NCI-H2196 treated with DMSO at 0.1 percent for 48 hours (cell line): Measurements from ENCODE around the gene MORN1.

ENCODE experiments used
- DNase-seq: peaks from one replicate; lab custom pipeline; 2025; ENCODE audit not compliant: unreplicated experiment; lab: John Stamatoyannopoulos, UW

The MORN1 gene

DNA sequence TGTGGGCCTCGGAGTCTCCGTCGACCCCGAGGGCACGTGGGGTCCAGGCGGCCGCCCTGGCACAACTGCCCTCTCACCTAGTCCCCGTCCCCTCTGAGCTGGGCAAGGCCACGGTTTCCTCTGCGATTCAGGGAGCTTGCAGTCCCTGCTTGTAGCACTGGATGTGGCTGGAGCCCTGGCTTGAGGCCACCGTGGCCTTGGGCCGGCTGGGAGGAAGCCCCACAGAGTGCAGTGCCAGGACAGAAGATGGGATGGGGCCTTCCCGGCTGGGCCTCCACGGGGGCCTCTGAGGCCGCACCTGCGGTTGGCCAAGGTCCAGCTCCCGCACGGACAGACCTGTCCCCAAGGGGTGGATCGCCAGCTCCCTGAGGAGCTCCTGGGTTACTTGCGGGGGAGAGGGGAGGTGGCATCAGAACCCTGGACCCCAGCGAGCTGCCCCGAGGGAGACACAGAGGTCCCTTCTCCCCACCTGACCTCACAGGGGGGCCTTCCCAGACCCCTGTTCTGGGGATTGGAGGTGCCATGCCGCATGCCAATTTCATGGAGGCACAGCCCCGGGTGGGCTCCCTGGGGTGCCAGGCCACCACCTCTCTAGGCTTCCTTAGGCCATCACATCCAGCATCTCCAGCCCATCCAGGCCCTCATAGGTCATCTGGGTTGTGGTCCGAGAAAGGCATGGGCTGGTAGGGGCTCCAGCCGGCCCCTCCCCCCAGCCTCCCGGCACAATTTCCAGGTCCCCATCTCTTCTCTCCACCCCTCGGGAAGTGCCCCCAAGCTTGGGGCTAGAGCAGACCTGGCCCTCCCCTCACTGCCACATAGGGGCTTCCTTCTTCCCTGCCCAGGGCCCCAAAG, 80.8 kb downstream of the MORN1 start:
- no peak for DNase-seq

DNA sequence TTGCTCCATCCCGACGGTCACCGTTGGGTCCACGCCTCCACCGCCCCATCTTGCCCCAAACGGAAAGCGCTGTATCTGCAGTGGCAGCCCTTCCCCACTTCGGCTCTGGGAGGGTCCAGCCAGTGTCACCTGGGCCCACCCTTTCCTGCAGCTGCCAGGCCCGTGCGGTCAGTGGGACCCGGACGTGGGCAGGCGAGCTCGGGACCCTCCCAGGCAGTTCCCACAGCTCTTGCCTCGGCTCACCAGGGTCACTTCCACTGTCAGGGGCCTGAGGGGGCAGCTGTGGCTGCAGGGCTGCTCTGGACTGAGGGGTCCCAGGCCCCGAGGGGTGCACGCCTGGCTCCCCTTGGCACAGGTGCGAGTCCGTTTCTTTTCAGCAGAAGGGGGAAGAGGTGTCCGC, 82.5 kb downstream of the MORN1 start:
- DNase-seq, result no peak

DNA sequence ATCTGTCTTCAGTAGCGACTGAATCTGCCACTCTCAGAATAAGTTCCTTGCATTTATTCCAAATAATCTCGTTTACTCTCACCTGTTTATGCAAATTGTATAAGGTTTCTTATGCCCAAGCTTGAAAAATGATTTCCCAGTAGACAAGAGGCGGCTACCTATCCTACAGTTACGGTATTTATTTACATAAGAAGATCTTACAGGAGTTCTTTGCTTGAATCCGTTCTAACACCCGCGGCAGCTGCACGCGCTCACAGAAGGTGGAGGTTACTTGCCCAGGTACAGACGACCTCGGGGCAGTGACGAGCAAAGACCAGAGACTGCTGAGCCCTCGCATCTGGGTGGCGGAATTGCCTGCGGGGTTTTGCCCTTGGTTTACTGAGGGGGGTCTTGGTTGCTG, 83.4 kb downstream of the MORN1 start:
- DNase-seq, result no peak

DNA sequence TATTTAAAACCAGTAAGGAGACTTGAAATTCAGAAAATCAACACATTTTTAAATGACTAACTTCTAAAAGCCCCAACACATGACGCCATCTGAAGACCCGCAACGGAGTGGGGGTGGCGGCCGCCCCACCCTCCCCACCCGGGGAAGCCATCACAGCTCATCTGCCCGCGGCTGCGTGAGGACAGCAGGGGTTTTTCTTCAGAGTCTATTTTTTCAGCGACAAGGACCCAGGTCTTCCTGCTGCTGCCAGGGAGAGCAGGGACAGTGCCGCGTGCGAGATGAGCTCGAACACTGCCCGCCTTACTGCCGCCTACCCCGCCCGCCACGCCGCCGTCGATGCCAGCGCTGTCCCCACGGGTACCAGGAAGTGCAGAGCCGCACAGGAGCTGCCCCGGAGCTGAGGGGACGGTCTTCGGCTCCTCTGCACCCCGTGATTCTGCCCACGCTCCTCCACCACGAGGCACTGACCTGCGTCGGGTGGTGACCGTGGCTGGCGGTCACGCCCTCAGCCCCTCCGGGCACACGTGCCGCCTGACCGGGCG, 84.2 kb downstream of the MORN1 start:
- DNase-seq, result no peak

DNA sequence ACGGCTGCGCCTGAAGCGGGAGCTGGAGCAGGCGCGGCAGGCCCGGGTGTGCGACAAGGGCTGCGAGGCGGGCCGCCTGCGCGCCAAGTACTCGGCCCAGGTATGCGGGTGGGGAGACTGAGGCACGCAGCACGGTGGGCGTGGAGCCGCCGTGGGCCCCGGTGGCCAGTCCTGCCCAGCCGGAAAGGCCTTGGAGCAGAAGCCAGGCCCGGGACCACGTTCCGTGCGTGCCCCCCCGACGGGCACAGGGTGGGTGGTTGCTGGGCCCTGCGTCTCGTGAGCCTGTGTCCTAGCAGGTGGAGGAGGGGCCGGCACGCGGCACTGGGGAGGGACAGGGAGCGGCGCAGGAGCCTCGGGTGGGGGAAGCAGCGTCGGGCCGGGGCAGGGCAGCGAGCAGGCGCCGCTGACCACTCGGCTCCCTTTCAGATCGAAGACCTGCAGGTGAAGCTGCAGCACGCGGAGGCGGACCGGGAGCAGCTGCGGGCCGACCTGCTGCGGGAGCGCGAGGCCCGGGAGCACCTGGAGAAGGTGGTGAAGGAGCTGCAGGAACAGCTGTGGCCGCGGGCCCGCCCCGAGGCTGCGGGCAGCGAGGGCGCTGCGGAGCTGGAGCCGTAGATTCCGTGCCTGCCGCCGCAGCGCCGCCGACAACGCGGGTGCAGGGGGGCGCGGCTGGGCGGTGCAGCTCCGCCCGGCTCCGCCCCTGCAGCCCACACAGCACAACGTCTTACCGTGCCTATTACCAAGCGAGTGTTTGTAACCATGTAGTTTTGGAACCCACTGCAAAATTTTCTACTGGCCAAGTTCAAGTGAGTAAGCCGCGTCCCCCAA, 85.0 kb downstream of the MORN1 start:
- DNase-seq, result no peak

DNA sequence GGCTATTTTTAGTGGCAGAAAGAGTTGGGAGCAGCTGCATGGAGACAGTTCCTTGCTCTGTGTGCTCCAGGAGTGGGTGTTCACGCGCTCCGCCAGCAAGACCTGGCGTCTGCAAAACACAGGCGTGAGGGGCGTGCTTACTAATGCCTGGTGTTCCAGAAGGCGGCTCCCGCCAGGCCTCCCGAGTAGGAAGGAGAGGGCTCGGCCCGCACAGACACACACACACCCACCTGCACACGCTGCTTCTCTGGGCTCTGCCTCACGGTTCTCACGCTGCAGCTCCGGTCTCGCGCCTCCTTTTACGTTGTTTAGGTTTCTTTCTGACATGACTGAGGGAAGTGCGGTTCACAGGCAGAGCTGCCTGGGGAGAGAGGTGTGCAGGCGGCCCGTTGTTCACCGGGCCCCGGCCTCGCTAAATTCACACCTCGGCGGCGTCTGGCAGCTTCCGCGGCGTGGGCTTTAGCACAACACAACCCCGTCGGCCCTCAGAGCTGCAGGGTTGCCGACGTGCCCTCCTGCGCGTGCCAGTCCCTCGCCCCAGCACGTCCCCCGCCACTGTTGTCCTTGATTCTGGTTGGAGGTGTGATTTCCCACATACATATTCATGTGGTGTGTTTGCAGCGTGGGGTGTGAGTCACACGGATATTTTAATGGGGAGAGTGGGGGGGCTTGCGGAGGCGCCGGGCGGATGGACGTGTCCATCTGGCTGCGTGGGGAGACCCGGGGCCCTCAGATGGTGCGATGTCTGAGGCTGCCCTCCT, 86.3 kb downstream of the MORN1 start:
- DNase-seq, result no peak

DNA sequence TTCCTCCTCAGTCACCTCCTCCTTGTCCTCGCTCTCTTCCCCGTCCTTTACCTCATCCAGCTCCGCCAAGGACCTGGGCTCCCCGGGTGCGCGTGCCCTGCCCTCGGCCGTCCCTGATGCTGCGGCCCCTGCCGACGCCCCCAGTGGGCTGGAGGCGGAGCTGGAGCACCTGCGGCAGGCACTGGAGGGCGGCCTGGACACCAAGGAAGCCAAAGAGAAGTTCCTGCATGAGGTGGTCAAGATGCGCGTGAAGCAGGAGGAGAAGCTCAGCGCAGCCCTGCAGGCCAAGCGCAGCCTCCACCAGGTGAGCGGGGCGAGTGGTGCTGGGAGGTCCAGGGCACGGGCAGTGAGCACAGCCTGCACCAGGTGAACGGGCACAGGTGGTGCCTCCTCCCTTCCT, 87.1 kb downstream of the MORN1 start:
- no peak for DNase-seq

DNA sequence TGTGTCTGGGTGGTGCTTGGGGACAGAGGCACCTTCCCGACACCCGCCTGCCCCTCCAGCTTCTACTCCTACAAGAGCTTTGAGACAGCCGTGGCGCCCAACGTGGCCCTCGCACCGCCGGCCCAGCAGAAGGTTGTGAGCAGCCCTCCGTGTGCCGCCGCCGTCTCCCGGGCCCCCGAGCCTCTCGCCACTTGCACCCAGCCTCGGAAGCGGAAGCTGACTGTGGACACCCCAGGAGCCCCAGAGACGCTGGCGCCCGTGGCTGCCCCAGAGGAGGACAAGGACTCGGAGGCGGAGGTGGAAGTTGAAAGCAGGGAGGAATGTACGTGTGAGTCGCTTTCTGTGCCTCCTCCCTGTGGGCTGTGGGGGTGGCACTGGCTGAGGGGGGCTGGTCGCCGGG, 87.6 kb downstream of the MORN1 start:
- DNase-seq, result no peak

DNA sequence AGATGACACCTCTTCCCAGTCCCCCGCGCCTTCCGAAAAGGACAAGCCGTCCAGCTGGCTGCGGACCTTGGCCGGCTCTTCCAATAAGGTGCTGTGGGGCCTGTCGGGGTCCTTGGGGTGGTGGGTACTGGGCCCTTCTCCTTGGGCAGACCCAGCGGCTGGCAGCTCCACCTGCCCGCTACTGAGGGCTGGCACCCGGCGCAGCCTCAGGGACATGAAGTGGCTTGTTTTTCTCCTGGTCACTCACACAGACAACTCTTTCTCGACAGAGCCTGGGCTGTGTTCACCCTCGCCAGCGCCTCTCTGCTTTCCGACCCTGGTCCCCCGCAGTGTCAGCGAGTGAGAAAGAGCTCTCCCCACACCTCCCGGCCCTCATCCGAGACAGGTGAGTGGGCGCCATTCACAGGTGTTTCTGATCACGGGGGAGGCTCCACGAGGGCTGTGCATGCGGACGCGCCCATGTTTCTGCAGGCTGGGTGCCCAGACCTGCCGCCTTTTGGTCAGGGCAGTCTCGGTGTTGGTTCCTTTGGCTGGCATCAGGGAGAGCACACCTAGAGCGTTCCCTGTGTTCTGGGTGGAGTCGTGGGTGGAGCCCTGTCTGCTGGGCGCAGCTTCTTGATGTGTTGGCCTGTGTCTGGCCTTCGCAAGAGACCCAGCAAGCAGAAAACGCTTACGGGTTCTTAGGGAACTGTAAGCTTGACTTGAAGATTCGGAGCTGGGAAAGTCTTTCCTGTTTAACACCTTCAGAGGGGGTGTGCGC, 88.2 kb downstream of the MORN1 start:
- DNase-seq, result no peak

DNA sequence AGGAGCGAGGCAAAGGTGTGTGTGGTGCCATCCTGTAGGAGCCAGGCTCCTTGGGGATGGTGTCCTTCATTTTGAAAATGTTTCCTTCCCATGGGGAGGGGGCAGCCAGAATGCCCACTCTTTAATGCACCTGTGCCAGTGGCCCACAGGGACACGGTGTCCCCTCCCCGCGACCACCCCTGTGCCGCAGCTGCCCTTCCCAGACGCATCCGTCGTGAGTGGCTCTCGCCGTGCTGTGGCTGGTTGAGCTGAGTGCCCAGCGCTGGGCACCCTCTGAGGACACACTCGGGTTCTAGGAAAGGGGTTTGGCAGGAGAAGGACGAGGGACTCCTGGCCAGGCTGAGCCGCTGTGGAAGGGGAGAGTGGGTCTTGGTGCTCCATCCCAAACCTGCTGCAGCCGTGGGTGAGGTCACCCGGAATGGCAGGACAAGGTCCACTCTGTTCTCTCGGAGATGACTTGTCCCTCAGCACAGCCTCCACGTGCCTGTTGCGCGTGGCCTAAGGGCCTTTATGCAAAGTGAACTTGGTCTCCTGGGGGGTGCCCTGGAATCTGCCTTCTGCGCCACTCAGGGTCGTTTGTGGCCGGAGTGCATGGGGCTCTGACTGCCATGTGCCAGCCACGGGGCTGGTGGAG, 88.9 kb downstream of the MORN1 start:
- DNase-seq, result no peak

DNA sequence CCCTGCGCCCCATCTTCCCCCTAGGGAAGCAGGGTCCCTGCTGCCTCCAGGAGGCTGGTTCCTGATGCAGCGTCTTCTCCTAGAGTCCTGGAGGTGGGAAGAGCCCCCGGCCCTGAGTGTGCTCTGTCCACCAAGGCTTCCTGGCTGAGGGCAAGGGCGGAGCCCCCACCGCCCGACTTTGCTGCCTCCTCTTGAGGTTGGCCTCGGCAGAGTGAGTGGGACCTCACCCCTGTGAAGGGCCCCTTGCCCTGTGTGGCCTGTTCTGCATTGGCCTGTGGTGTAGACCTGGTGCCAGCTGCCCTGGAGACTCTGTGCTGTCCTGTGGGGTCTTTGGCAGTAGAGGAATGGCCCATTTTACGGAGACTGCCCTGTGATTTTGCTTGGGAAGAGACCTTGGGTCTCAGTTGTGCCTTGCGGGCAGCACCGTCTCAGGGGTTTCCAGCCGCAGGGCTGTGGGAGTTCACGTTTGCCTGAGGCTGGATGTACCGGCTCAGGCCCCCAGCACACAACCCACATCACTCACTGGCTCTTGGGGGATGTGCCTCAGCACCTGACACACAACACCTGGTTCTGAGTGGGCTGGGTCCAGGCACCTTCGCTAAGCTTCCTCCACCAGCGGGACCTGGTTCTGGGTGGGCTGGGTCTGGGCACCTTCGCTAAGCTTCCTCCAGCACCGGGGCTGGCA, 89.6 kb downstream of the MORN1 start:
- no peak for DNase-seq

DNA sequence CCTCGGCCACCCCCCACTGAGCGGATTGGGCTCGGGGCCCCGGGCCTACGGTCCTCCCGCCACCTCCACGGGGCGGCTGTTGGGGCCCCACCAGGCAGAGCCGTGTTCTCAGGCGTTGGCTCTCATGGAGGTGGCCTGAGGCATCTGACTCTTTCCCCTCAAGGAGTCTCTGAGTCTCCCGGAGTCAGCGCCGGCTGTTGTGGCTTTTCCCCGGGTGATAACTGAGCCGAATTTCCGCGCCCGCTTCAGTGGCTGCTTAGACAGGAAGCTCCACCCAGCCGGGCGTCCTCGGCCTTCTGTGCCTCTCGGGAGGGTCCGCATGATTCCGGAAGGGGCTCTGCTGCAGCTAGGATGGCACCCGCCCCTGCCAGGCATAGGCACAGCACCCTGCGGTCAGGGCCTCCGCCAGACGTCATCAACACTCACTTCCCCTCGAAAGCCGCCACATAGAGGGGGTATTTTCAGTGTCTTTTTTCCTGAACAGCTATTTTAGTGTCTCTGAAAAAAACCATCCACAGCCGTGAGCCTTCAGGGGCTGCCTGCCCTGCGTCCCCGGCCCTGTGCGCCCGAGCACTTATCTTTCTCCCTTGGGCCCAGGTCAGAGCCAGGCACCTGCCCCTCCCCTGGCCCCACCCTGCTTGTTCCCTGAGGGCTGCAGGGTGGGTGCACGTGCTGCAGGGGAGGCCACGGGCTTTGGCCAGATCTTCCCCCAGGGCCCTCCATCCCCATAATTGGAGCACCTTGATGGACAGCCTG, 90.3 kb downstream of the MORN1 start:
- DNase-seq, result no peak

DNA sequence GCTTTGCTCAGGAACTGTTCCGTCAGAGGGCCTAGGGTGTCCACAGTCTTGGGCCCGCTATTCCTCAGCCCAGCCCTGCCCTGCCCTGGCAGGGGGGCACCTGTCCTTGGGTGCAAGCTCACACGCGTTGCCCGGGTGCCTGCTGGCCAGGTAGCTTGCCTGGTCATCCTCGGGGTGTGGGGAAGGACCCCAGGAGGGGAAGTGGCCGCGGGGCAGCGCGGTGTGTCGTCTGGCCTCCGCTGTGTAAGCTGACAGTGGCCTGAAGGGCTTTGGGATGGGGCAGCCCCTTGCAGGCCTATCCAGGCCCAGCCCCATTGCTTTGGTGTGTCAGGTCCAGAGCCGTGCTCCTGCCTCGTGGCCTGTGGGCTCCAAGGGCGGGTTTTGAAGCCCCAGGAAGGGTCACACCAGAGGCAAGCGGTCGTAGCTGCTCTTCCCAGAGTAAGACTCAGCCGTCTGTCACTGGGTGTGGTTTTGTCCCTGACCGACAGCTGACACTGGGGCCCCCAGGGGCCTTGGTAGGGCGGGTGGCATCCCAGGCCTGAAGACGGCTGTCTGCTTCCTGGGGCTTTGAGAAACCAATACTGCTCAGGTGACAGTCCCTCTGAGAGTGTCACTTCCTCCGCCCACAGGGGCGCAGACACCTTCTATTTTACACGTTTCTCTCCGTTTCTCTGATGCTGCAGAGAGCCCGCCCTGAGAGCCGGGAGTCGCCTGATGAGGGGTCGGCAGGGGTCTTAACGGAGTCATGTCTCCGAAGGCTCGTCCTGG, 91.2 kb downstream of the MORN1 start:
- DNase-seq, result no peak

DNA sequence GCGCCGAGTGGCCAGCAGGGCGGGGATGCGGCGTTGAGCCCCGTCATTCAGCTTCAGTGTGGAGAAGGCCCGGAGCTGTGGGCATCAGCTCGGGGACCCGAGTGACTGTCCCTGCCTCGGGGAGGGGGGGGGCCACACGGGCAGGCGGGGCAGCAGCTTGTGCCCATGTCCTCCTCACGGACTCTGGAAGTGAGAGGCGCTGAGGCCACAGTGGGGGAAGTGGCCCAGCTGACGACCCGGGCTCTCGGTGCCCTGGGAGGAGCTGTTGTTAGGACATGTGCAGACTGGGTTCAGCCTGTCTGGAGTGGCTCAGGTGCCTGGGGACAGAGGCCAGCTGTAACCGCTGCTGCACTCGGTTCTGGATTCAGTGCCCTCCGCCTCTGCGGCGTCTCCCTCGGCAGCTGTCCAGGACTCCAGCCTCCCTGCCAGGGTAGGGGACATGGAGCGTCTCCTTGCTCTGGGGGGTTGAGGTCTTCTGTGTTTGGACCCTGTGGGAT, 92.2 kb downstream of the MORN1 start:
- DNase-seq, result no peak

DNA sequence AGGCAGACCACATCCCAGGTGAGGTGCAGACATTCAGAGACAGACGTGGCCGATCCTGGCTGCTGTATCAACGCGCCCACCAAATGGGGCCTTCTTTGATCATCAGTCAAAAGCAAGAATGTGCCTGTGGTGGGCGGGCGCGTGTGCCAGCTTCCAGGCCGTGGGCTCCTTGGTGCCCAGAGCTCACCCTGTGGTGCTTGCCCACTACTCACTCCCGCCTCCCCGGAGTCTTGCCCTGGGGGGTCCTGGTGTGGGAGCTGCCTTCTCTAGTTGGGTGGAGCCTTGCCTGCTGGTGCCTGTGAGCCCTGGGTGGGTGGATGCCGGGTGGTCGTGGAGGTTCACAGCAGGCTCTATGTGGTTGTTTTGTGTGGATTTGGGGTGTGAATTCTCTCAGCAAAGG, 92.7 kb downstream of the MORN1 start:
- DNase-seq, result no peak

DNA sequence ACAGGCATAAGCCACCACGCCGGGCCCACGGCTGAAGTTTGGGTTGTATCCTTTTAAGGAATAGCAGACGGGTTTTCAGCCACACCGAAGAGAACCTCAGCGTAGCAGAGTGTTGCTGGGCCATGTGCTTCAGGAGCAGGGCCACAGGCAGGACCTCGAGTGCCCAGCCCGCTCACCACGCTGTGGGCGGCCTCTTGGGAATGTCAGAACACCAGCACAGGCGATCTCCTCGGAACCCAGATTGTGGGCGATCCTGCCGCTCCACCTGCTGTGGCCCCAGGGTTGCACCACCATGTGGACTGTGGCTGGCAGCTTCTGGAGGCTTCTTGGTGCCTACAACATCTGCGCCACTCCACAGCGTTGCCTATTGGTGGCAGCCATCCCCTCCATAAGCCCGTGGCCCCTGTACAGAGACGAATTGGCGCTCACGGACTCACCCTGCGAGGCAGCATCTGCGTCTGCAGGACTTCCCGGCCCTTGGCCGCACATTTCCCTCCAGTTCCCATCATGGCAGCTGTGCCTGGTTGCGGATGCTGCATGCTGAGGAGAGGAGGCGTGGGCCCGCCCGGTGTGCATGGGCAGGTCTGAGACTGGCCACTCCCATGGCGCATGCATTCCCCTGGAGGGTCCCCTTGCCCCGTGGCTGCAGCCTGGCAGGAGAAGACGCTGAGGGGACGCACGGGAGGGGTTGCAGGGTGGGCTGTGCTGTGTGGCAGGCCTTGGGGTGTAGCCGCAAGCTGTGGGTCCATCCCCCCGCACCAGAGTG, 93.9 kb downstream of the MORN1 start:
- DNase-seq, result no peak

DNA sequence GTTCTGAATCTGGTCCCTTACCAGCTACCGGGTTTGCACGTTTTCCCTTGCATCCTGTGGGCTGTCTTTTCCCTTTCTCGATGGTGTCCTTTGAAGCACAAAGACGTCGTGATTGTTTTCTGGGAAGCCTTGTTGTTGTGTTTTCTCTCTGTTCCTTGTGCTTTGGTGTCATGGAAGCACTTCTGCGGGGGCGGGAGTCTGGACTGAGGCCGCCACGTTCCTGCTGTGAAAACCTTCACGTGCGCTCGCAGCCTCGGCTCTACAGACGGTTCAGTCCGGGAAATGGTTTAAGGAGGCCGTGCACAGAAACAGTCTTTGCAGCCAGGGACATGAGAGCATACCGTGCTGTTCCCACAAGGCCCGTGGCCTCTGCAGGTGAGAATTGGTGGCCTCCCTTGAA, 94.7 kb downstream of the MORN1 start:
- no peak for DNase-seq
